ENCODE measurements around the gene TSPAN5. TPM values are rescaled to one million over a fixed set of nuclear protein-coding genes. Genes with fewer than 3 reads are reported as not detected.
A peak's percentile ranks its signal among the peaks of the same experiment; 100 is the strongest.

The TSPAN5 gene
- total and polyA plus RNA-seq, 2 experiments from 2014 or later = 22.4 to 35.9 TPM

DNA sequence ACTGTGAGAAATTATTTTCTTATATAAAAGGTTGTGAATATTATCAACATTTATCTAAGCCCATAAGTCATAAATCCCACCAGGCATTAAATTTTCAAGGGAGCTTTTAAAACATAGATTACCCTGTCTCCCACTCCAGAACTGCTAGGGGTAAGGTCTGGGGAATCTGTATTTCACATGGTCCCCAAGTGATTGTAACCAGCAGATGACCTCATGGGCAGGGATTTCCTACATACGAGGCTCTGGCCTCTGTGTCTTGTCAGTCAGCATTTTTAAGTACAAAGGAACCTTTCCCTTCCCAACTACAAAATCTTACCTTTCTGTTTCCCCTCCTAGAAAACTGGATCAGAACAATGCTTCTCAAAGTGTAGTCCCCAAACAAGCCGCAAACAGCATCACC lies 188.6 kb downstream of the TSPAN5 start:
- Histone ChIP-seq H3K79me2 (no peaks in the 10 kb centered on the region), H3K4me3 (no peak overlapping the region), H3K4me1 (ENCODE audit: insufficient read depth) (no peaks in the 10 kb centered on the region), H2AFZ (no peak overlapping the region), H3K36me3 (replicated peaks; ENCODE audit: insufficient read depth, low read depth) (no peaks in the 10 kb centered on the region), H4K20me1 (ENCODE audit: insufficient read depth, poor library complexity, severe bottlenecking) (no peaks in the 10 kb centered on the region), H3K27me3 (no peaks in the 10 kb centered on the region), H3K4me2 (no peak overlapping the region), H3K9me3 (ENCODE audit: low read depth) (no peaks in the 10 kb centered on the region), H3K9me2 (replicated peaks; ENCODE audit: insufficient read depth) (no peaks in the 10 kb centered on the region), H3K27ac (no peak overlapping the region)
- TF ChIP-seq EZH2phosphoT487 (IDR thresholded peaks at IDR 0.05; ENCODE audit: low read depth, severe bottlenecking, unreplicated experiment) (no peak), EZH2 (IDR thresholded peaks at IDR 0.05; ENCODE audit: borderline replicate concordance) (no peak)
- TF ChIP-seq, protein P1, sequence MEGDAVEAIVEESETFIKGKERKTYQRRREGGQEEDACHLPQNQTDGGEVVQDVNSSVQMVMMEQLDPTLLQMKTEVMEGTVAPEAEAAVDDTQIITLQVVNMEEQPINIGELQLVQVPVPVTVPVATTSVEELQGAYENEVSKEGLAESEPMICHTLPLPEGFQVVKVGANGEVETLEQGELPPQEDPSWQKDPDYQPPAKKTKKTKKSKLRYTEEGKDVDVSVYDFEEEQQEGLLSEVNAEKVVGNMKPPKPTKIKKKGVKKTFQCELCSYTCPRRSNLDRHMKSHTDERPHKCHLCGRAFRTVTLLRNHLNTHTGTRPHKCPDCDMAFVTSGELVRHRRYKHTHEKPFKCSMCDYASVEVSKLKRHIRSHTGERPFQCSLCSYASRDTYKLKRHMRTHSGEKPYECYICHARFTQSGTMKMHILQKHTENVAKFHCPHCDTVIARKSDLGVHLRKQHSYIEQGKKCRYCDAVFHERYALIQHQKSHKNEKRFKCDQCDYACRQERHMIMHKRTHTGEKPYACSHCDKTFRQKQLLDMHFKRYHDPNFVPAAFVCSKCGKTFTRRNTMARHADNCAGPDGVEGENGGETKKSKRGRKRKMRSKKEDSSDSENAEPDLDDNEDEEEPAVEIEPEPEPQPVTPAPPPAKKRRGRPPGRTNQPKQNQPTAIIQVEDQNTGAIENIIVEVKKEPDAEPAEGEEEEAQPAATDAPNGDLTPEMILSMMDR (IDR thresholded peaks at IDR 0.05; ENCODE audit: poor library complexity) = no peak
- no peak for DNase-seq (ENCODE audit: low spot score)
- WGBS (ENCODE audit: low lambda C conversion rate, missing lambda C conversion rate) = 63% methylated on average over 2 of the region's 2 CpGs

DNA sequence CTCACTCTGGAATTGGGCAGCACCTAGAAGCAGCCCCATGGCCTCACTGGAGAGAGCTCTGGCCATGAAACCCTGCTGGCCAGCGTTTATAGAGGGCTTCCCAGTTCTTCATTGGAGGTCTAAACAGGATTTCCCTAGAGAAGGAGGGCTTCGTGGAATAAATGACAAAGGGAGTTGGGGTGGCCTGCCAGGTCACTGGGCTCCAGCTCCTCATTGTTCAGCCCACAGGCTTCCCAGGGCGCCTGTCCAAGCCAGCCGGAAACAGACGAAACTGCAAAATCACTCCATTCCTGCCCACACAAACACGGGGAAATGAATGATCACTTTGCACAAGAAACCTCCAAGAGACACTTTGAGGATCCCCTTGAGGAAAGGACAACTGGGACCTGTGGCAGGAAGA lies 189.7 kb downstream of the TSPAN5 start:
- no peak overlapping the region for H3K4me3 ChIP-seq
- no peaks in the 10 kb centered on the region for H3K4me1 ChIP-seq (ENCODE audit: insufficient read depth)
- no peak overlapping the region for H3K4me2 ChIP-seq
- no peaks in the 10 kb centered on the region for H3K36me3 ChIP-seq (replicated peaks; ENCODE audit: insufficient read depth, low read depth)
- no peaks in the 10 kb centered on the region for H3K9me3 ChIP-seq (ENCODE audit: low read depth)
- WGBS (ENCODE audit: low lambda C conversion rate, missing lambda C conversion rate) = 83% methylated on average over 6 of the region's 6 CpGs
- no peak overlapping the region for H3K27ac ChIP-seq
- no peak overlapping the region for H2AFZ ChIP-seq
- H3K27me3 ChIP-seq = no peaks in the 10 kb centered on the region
- DNase-seq (ENCODE audit: low spot score) = no peak
- H4K20me1 ChIP-seq (ENCODE audit: insufficient read depth, poor library complexity, severe bottlenecking) = no peaks in the 10 kb centered on the region
- no peaks in the 10 kb centered on the region for H3K79me2 ChIP-seq
- no peaks in the 10 kb centered on the region for H3K9me2 ChIP-seq (replicated peaks; ENCODE audit: insufficient read depth)
- TF ChIP-seq EZH2 (IDR thresholded peaks at IDR 0.05; ENCODE audit: borderline replicate concordance) (no peak), EZH2phosphoT487 (IDR thresholded peaks at IDR 0.05; ENCODE audit: low read depth, severe bottlenecking, unreplicated experiment) (no peak)
- TF ChIP-seq, protein P1 (IDR thresholded peaks at IDR 0.05; ENCODE audit: poor library complexity) = no peak

DNA sequence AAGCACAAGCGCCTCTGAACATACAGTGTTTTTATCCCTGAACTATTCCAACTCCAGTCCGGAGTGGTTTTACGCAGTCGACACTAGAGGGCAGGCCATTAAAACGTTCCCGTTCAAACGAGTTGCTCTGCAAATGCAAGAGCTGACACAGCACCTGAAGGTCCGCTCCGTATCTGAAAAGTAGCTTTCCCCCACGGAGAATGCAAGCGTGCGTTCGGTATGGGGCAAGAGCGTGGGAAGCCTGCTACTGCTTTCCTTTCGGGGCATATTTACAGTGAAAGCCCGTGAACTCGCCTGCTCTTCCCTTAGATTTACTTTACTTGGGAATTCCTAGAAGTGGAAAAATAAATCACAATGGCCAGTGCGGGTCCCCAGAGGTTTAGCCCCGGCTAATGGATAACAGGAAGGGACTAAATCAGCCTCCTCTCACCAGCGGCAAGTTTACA lies 190.8 kb downstream of the TSPAN5 start:
- Histone ChIP-seq H3K9me2 (replicated peaks; ENCODE audit: insufficient read depth) (no peaks in the 10 kb centered on the region), H3K4me3 (no peak overlapping the region), H3K36me3 (replicated peaks; ENCODE audit: insufficient read depth, low read depth) (no peaks in the 10 kb centered on the region), H4K20me1 (ENCODE audit: insufficient read depth, poor library complexity, severe bottlenecking) (no peaks in the 10 kb centered on the region), H3K79me2 (no peaks in the 10 kb centered on the region), H3K4me1 (ENCODE audit: insufficient read depth) (no peaks in the 10 kb centered on the region), H3K27ac (no peak overlapping the region), H3K4me2 (peak overlapping the region; percentile 75), H2AFZ (peak overlapping the region; percentile 62), H3K27me3 (no peaks in the 10 kb centered on the region), H3K9me3 (ENCODE audit: low read depth) (no peaks in the 10 kb centered on the region)
- DNase-seq (ENCODE audit: low spot score) = peak; percentile 93
- WGBS (ENCODE audit: low lambda C conversion rate, missing lambda C conversion rate) = 4% methylated on average over 20 of the region's 20 CpGs
- TF ChIP-seq EZH2phosphoT487 (IDR thresholded peaks at IDR 0.05; ENCODE audit: low read depth, severe bottlenecking, unreplicated experiment) = no peak
- no peak for TF ChIP-seq EZH2 (IDR thresholded peaks at IDR 0.05; ENCODE audit: borderline replicate concordance)
- TF ChIP-seq, protein P1 (IDR thresholded peaks at IDR 0.05; ENCODE audit: poor library complexity) = peak; percentile 96

Measured in hepatocyte (in vitro differentiated cells).